Fibroblast of lung (primary cell): ENCODE data around the gene CEACAM5. TPM values are rescaled to one million over a fixed set of nuclear protein-coding genes. Genes with fewer than 3 reads are reported as not detected.

Source experiments
- DNase-seq, 2 donors: peaks; one replicate each; pipeline versions ENCODE4 v3.0.0 to v3.0.0-alpha.2; 2010; ENCODE audit warnings: low read depth in 2 of 2
- H2AFZ ChIP-seq: 2 replicates; pipeline ENCODE4 v1.5.1; 2012; ENCODE audit warnings: low read length, control low read depth, inconsistent platforms
- H3K27ac ChIP-seq: 2 replicates; pipeline ENCODE4 v1.5.1; 2011; ENCODE audit warnings: low read length, control low read depth; ENCODE audit not compliant: insufficient read depth
- H3K27me3 ChIP-seq: 2 replicates; pipeline ENCODE4 v1.5.1; 2011; ENCODE audit warnings: mild to moderate bottlenecking, low read length; ENCODE audit not compliant: control insufficient read depth, insufficient read depth
- H3K36me3 ChIP-seq: 2 replicates; pipeline ENCODE4 v1.5.1; 2011; ENCODE audit warnings: low read length; ENCODE audit not compliant: control insufficient read depth, insufficient read depth
- H3K4me1 ChIP-seq: 2 replicates; pipeline ENCODE4 v1.5.1; 2011; ENCODE audit warnings: low read length; ENCODE audit not compliant: control insufficient read depth, insufficient read depth; ENCODE audit errors: extremely low read depth
- H3K4me2 ChIP-seq: 2 replicates; pipeline ENCODE4 v1.5.1; 2011; ENCODE audit warnings: low read length, control low read depth; ENCODE audit not compliant: insufficient read depth; ENCODE audit errors: extremely low read depth
- H3K4me3 ChIP-seq, 4 experiments: fragments of 200-600 bp in 1 of 4; sonication (generic) in 1 of 4; replicated peaks in 1 of 4; 2 replicates each; pipeline ENCODE4 v1.5.1; 2011 to 2016; ENCODE audit warnings: low read length in 4 of 4, low read depth in 3 of 4, mild to moderate bottlenecking in 3 of 4, control low read depth in 2 of 4, inconsistent platforms in 1 of 4, mixed read lengths in 1 of 4; ENCODE audit not compliant: insufficient read depth in 1 of 4; ENCODE audit errors: control extremely low read depth in 1 of 4
- H3K79me2 ChIP-seq: 2 replicates; pipeline ENCODE4 v1.5.1; 2012; ENCODE audit warnings: mild to moderate bottlenecking, low read length, inconsistent platforms; ENCODE audit not compliant: control insufficient read depth, insufficient read depth
- H3K9ac ChIP-seq: 2 replicates; pipeline ENCODE4 v1.5.1; 2011; ENCODE audit warnings: mild to moderate bottlenecking, low read length, control low read depth; ENCODE audit not compliant: insufficient read depth
- H3K9me3 ChIP-seq: 2 replicates; pipeline ENCODE4 v1.5.1; 2012; ENCODE audit warnings: low read depth, low read length; ENCODE audit not compliant: control insufficient read depth, insufficient read depth
- H4K20me1 ChIP-seq: 2 replicates; pipeline ENCODE4 v1.5.1; 2011; ENCODE audit warnings: low read length; ENCODE audit not compliant: control insufficient read depth, insufficient read depth; ENCODE audit errors: extremely low read depth
- CTCF ChIP-seq, 2 donors: IDR thresholded peaks in 1 of 2; conservative IDR thresholded peaks in 1 of 2; 1 replicate in 1 of 2; 2 replicates in 1 of 2; pipeline ENCODE4 v1.5.1; 2011 to 2012; ENCODE audit warnings: low read length in 2 of 2, control low read depth in 1 of 2, inconsistent platforms in 1 of 2, low read depth in 1 of 2, mild to moderate bottlenecking in 1 of 2
- EZH2 ChIP-seq: IDR thresholded peaks from 2 replicates; pipeline ENCODE4 v1.5.1; 2012; ENCODE audit warnings: low read length, control low read depth, mild to moderate bottlenecking; ENCODE audit errors: missing control alignments
- polyA plus RNA-seq, 2 donors: library from polyadenylated mRNA; depleted of rRNA in 1 of 2; stranded (reverse) in 1 of 2; unstranded in 1 of 2; fragments of >200 nt; gene quantifications; 2 replicates each; pipeline ENCODE4 v1.2.1, GENCODE V29; 2011 to 2012; ENCODE audit warnings: missing spikeins in 1 of 2
- total RNA-seq: library from RNA; depleted of rRNA; stranded (reverse); fragments of >200 nt; gene quantifications from 2 replicates; pipeline ENCODE4 v1.2.1, GENCODE V29; 2014

CEACAM5 gene
- total and polyA plus RNA-seq, 2 donors (not counting 1 experiment from before 2014, with no cell fraction given), result not detected

GRCh38 chr19:41720103-41720502, 11.7 kb downstream of the CEACAM5 start:
- Histone ChIP-seq H3K9me3 (no peaks in the 10 kb centered on the region), H3K4me1 (no peaks in the 10 kb centered on the region)

GRCh38 chr19:41726493-41726892, 18.1 kb downstream of the CEACAM5 start:
- no peak overlapping the region for H3K4me2 ChIP-seq
- TF ChIP-seq EZH2, result no peak
- no peak for TF ChIP-seq CTCF (conservative IDR thresholded peaks at IDR 0.05 in 1 of 2, IDR thresholded peaks at IDR 0.05 in 1 of 2; ENCODE audit: low read depth in 1 of 2, low read length in 2 of 2)
- no peak overlapping the region for H2AFZ ChIP-seq
- no peaks in the 10 kb centered on the region for H3K9me3 ChIP-seq
- no peaks in the 10 kb centered on the region for H3K4me1 ChIP-seq
- no peak overlapping the region for H3K9ac ChIP-seq
- H3K4me3 ChIP-seq, result no peak overlapping the region
- no peak overlapping the region for H3K27ac ChIP-seq
- H4K20me1 ChIP-seq, result no peaks in the 10 kb centered on the region
- H3K79me2 ChIP-seq, result no peaks in the 10 kb centered on the region
- no peaks in the 10 kb centered on the region for H3K27me3 ChIP-seq
- no peak for DNase-seq
- H3K36me3 ChIP-seq, result no peaks in the 10 kb centered on the region

More at GRCh38 chr19:41720103-41720502, 11.7 kb downstream of the CEACAM5 start:
- Histone ChIP-seq H3K36me3 (no peaks in the 10 kb centered on the region), H2AFZ (no peak overlapping the region), H3K4me3 (no peak overlapping the region), H3K4me2 (no peak overlapping the region), H4K20me1 (no peaks in the 10 kb centered on the region), H3K9ac (no peak overlapping the region), H3K79me2 (no peaks in the 10 kb centered on the region), H3K27me3 (no peaks in the 10 kb centered on the region), H3K27ac (no peak overlapping the region)
- TF ChIP-seq CTCF (conservative IDR thresholded peaks at IDR 0.05 in 1 of 2, IDR thresholded peaks at IDR 0.05 in 1 of 2; ENCODE audit: low read depth in 1 of 2, low read length in 2 of 2), result no peak
- no peak for TF ChIP-seq EZH2
- DNase-seq, result no peak

GRCh38 chr19:41734156-41734555, 25.7 kb downstream of the CEACAM5 start:
- H3K36me3 ChIP-seq, result no peaks in the 10 kb centered on the region
- H4K20me1 ChIP-seq, result no peaks in the 10 kb centered on the region
- no peak overlapping the region for H3K4me3 ChIP-seq
- H3K4me2 ChIP-seq, result no peak overlapping the region
- no peaks in the 10 kb centered on the region for H3K79me2 ChIP-seq
- H3K9ac ChIP-seq, result no peak overlapping the region
- H3K27ac ChIP-seq, result no peak overlapping the region
- TF ChIP-seq CTCF (conservative IDR thresholded peaks at IDR 0.05 in 1 of 2, IDR thresholded peaks at IDR 0.05 in 1 of 2; ENCODE audit: low read depth in 1 of 2, low read length in 2 of 2) (no peak), EZH2 (no peak)
- H2AFZ ChIP-seq, result no peak overlapping the region
- H3K27me3 ChIP-seq, result no peaks in the 10 kb centered on the region
- H3K4me1 ChIP-seq, result no peaks in the 10 kb centered on the region
- no peaks in the 10 kb centered on the region for H3K9me3 ChIP-seq
- no peak for DNase-seq
